Measurements from ENCODE around the gene HSD17B12. TPM values are rescaled to one million over a fixed set of nuclear protein-coding genes. Genes with fewer than 3 reads are reported as not detected.
"Not testable (repeated sequence)": the region's sequence is repeated elsewhere in the genome, so short reads cannot be mapped to it uniquely, and the experiment has no call there.

The HSD17B12 gene
- 10 to 100 TPM; 20.4 to 62.4 (median 39.4) TPM for polyA plus RNA-seq

DNA sequence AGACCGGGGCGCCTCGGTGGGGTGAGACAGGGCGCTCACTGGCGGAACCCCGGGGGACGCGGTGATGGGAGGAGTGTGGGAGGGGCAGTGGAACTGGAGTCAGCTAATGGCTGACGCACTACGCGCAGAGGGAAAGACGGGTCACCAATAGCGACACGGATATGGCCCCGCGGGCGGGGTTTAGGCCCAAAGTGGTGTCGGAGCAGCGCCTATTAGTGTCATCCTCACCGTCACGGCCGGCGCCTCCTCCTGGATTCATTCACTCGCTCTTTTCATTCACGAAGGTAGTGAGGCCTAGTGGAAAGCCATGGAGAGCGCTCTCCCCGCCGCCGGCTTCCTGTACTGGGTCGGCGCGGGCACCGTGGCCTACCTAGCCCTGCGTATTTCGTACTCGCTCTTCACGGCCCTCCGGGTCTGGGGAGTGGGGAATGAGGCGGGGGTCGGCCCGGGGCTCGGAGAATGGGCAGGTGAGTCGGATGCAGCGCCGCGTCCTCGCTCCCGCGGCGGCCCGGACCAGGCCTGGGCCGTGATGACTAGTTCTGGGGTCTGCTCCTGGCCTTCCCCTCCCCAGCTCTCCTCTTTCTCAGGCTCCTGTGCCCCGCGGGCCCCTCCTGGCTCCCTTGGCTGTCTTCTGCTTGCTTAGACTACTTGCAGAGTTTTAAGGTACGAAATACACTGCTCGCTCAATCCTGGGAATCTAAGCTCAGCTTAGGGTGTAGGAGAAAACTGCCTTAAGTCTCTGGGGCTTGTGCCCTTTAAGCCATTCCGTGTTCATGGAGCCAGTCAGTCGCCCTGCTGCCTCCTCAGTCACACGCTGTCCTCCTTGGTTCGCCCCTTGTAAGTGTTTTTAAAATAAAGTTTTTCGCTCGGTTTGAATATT, at the start of gene HSD17B12:
Gene HSD17B12 (plus strand): TSS at position 218 of the 880 bp plus-strand sequence. CDS start 90 bp downstream, at position 308.
- peak within 1 kb of the TSS; percentile 75 for H3K27ac ChIP-seq (ENCODE audit: low read depth, low read length)
- WGBS, 3 donors, result 0 to 1% (median 0%) methylated on average over 59 to 62 of the region's 62 CpGs

GRCh38 chr11:43631732-43632131, 48.8 kb upstream of the HSD17B12 start:
- 22 to 28% (median 26%) methylated on average over 14 of the region's 14 CpGs for WGBS, 3 donors
- H3K27ac ChIP-seq (ENCODE audit: low read depth, low read length), result no peak overlapping the region

DNA sequence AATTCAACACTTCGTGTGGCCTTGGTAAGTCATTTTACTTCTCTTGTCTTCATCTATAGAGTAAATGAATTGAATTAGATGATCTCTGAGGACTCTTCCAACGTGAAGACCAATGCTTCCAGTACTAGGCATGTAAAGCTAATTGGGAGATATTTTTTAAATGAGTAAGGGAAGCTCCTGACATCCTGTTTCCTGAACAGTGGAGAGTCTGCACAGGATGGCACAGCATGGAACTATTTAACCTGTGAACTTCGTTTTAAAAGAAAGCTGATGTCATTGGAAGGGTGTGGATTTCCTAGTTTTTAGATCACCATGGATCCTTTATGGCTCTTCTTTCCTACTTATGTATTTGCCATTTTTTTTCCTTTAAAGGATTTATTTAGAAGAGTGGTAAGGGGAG, 48.4 kb upstream of the HSD17B12 start:
- H3K27ac ChIP-seq (ENCODE audit: low read depth, low read length), result no peak overlapping the region
- WGBS, 3 donors, result 8 to 13% (median 11%) methylated on average over 3 of the region's 3 CpGs

DNA sequence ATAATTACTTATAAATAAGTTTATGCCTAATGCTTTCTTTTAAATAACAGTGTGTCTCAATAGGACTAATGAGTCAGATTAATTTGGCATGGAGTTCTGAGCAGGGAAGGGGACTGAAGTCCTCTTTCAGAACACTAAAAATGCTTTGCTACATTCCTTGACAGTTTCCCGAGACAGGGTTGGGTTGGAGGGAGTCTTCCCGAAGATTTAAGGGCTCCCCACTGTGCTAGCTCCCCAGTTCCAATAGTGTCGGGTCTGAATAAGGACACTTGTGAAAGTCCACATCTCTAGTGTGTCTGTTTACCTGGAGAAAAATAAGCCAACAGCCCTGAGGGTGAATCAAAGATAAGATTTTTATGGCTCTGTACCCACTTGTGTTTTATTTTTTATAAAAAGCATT, 41.8 kb upstream of the HSD17B12 start:
- H3K27ac ChIP-seq (ENCODE audit: low read depth, low read length), result no peak overlapping the region
- 13 to 27% (median 24%) methylated on average over 3 of the region's 3 CpGs for WGBS, 3 donors

DNA sequence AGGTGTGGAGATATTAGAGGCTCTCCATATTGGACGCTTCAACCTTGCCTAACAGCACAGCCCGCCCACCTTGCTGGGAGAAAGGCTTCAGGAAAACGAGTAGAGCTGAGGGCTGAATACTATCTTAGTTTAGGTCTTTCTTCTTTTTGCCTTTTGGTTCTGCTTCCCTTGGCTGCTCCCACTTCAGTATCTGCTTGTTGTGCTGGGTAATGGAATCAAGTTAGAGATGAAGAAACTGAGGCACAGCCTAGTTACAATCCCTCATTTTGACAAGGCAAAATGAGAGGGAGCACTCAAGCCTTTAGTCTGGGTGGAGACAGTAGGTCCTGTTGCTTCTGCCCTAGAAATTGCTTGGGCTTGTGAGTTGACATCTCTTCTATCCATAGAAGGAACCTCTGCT, 41.3 kb upstream of the HSD17B12 start:
- no peak overlapping the region for H3K27ac ChIP-seq (ENCODE audit: low read depth, low read length)
- 45 to 53% (median 49%) methylated on average over 3 of the region's 3 CpGs for WGBS, 3 donors

DNA sequence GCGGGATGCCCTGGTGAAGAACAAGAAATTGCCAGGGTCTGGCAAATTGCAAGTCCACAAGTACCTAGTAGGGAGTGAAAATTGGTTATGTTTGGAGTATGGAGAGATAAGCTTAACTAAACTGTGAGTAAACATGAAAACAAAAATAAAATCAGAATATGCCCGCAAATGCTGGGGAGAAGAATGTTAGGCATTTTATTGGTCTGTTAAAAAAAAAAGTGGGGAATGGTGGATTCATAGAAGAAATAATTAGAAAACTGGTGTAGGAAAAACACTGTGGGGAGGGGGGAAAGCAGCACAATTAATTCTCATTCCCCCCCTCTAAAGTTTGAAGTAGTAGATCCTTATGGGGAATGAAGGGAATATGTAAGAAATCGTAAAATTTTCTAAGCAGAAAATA, 40.6 kb upstream of the HSD17B12 start:
- 79 to 87% (median 81%) methylated on average over 3 of the region's 3 CpGs for WGBS, 3 donors
- H3K27ac ChIP-seq (ENCODE audit: low read depth, low read length), result no peak overlapping the region

- no peak overlapping the region for H3K27ac ChIP-seq (ENCODE audit: low read depth, low read length)
- 0 to 1% (median 0%) methylated on average over 33 of the region's 33 CpGs for WGBS, 3 donors
These were observed 36.5 kb upstream of the HSD17B12 start for GRCh38 chr11:43643898-43644620.

DNA sequence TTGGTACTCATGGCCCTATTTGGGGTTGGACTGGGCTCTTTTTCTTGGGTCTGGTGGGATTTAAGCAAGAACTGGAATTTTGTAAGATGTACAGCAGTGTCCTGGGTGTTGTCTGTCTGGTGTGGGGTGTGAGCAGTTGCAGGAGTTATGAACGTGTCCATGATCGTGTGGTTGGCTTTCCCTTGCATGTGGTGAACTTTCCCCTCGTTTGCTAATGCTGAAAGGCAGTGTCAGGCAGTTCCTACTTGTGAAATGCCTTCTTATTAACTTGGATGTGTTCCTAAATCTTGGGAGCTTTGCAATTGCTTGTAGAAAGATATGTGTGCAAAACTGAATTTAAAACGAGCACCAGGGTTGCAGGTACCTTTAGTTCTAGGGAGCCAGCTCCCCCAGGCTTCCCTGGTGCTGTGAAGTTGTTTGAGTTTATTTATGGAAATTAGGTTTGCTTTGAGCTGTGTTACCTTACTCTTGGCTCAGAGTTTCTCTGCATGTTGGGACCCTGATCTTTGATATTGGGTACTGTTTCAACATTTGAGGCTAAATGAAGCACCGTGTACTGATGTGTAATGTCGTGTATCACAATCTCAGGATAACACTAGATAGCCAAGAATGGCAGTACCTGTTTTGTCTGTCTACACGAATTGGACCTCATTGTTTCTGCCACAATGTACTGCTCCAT, 35.8 kb upstream of the HSD17B12 start:
- WGBS, 3 donors, result 12 to 24% (median 24%) methylated on average over 7 of the region's 7 CpGs
- no peak overlapping the region for H3K27ac ChIP-seq (ENCODE audit: low read depth, low read length)

GRCh38 chr11:43646767-43647166, 33.8 kb upstream of the HSD17B12 start:
- H3K27ac ChIP-seq (ENCODE audit: low read depth, low read length), result no peak overlapping the region
- WGBS, 3 donors, result 83 to 94% (median 89%) methylated on average over 2 of the region's 2 CpGs

- WGBS, 3 donors, result 95 to 97% (median 97%) methylated on average over 7 of the region's 7 CpGs
These were observed 31.6 kb upstream of the HSD17B12 start for GRCh38 chr11:43648888-43649287.

DNA sequence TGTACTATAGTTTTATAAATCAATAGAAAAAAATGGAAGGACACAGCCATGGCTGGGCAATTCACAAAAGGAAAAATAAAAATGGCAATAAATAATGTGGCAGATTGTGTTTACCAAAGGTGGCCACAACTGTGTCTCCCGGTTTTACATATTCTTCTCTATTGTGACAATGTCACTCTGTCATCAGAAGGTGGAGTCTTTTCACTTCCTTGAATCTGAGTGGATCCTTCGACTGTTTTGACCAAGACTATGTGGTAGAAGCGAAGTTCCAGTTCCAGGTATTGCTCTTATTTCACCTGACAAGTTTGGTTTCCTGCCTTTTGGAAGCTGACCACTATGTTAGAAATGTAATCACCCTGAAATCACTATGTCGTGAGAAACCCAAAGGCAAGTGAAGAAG, 31.0 kb upstream of the HSD17B12 start:
- H3K27ac ChIP-seq (ENCODE audit: low read depth, low read length), result no peak overlapping the region
- WGBS, 3 donors, result 89 to 92% (median 92%) methylated on average over 4 of the region's 4 CpGs

More at GRCh38 chr11:43648888-43649287, 31.6 kb upstream of the HSD17B12 start:
- H3K27ac ChIP-seq (ENCODE audit: low read depth, low read length), result no peak overlapping the region

GRCh38 chr11:43649921-43650320, 30.6 kb upstream of the HSD17B12 start:
- WGBS, 3 donors, result 79 to 98% (median 91%) methylated on average over 1 of the region's 1 CpG
- no peak overlapping the region for H3K27ac ChIP-seq (ENCODE audit: low read depth, low read length)

DNA sequence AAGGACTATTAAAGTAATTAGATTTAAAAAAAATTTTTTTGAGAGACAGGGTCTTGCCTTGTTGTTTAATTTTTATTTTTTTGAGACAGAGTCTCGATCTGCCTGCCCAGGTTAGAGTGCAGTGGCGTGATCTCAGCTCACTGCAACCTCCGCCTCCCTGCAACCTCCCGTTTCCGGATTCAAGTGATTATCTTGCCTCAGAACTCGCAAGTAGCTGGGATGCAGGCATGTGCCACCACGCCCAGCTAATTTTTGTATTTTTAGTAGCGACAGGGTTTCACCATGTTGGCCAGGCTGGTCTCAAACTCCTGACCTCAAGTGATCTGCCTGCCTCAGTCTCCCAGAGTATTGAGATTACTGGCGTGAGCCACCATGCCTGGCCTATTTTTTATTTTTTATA, 17.5 kb upstream of the HSD17B12 start:
- H3K27ac ChIP-seq (ENCODE audit: low read depth, low read length), result not testable (repeated sequence)
- 81 to 85% (median 85%) methylated on average over 9 of the region's 9 CpGs for WGBS, 3 donors

- no peak overlapping the region for H3K27ac ChIP-seq (ENCODE audit: low read depth, low read length)
- 59 to 87% (median 78%) methylated on average over 1 of the region's 1 CpG for WGBS, 3 donors
These were observed 16.2 kb upstream of the HSD17B12 start for GRCh38 chr11:43664295-43664694.

DNA sequence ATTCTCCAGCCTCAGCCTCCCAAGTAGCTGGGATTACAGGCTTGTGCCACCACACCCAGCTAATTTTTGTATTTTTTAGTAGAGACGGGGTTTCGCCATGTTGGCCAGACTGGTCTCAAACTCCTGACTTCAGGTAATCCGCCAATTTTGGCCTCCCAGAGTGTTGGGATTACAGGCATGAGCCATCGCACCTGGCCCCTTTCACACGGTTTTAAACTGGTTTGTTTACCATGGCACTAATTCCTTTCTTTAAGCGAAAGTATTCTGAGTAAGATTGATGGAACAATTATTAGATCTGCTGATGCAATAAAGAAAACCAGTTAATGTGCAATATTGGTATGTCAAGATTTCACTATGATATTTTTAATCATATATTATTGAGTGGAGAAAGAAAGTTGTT, 9.3 kb upstream of the HSD17B12 start:
- 34 to 86% (median 85%) methylated on average over 6 of the region's 6 CpGs for WGBS, 3 donors
- not testable (repeated sequence) for H3K27ac ChIP-seq (ENCODE audit: low read depth, low read length)

DNA sequence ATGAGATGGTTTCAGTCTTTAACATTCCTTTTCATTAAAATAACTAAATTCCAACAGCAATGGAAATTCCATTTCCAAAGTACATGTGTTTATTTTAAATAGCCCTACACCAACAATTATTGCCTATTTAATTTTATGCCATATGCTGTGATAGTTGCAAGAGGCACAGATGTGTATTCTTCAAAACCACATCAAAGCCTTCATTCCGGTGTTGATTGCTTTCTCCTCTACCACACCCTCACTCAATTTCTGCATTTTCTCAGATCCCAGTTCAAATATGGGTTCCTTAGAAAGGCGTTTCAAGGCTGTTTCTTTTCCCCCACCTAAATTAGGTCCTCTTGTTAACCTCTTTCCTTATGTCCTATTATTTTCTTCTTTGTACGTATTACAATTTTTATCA, 6.0 kb upstream of the HSD17B12 start:
- H3K27ac ChIP-seq (ENCODE audit: low read depth, low read length), result no peak overlapping the region
- WGBS, 3 donors, result 59 to 75% (median 74%) methylated on average over 3 of the region's 3 CpGs

- no peak overlapping the region for H3K27ac ChIP-seq (ENCODE audit: low read depth, low read length)
- WGBS, 3 donors, result 44 to 70% (median 63%) methylated on average over 2 of the region's 2 CpGs
These were observed 3.6 kb upstream of the HSD17B12 start for GRCh38 chr11:43676933-43677332.

- H3K27ac ChIP-seq (ENCODE audit: low read depth, low read length), result peak overlapping the region; percentile 75
- WGBS, 3 donors, result 3 to 9% (median 6%) methylated on average over 12 of the region's 12 CpGs
These were observed 934 bp downstream of the HSD17B12 start for GRCh38 chr11:43681401-43681942.

DNA sequence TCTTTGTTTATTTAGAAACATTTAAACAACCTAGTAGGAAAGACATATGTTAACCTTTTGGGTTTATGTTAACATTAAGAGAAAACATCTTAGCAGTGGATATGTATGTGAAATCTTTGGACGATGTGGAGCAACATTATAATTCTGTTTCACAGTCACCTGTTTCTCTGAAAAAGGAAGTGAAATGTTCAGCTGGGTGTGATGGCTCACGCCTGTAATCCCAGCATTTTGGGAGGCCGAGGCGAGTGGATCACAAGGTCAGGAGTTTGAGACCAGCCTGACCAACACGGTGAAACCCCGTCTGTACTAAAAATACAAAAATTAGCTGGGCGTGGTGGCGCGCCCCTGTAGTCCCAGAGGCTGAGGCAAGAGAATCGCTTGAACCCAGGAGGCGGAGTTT, 1.5 kb downstream of the HSD17B12 start:
- H3K27ac ChIP-seq (ENCODE audit: low read depth, low read length), result not testable (repeated sequence)
- 77 to 88% (median 81%) methylated on average over 11 of the region's 11 CpGs for WGBS, 3 donors
